ENCODE data around the gene GAS7. TPM values are rescaled to one million over a fixed set of nuclear protein-coding genes. Genes with fewer than 3 reads are reported as not detected.

Gene GAS7
- total and polyA plus RNA-seq, 2 donors (not counting 1 experiment from before 2014, with no cell fraction given): 3.4 to 13.6 TPM

- no peak overlapping the region for H3K27ac Mint-ChIP-seq
- no peak for DNase-seq
- no peaks in the 10 kb centered on the region for H3K9me3 Mint-ChIP-seq (ENCODE audit: insufficient read depth)
- Histone ChIP-seq H4K20me1 (ENCODE audit: control insufficient read depth, insufficient read depth, low read length, poor library complexity, severe bottlenecking) (no peaks in the 10 kb centered on the region), H3K79me2 (ENCODE audit: control insufficient read depth, insufficient read depth, low read length) (no peaks in the 10 kb centered on the region), H3K4me3 (ENCODE audit: control extremely low read depth in 1 of 5, extremely low read depth in 1 of 5, insufficient read depth in 1 of 5, low read depth in 2 of 5, low read length in 4 of 5) (no peak overlapping the region), H3K27ac (ENCODE audit: low read length in 2 of 2) (no peak overlapping the region), H2AFZ (ENCODE audit: insufficient read depth, low read depth, low read length, poor library complexity, severe bottlenecking) (no peak overlapping the region), H3K4me1 (ENCODE audit: control insufficient read depth in 2 of 2, insufficient read depth in 2 of 2, low read length in 2 of 2) (no peaks in the 10 kb centered on the region), H3K36me3 (replicated peaks in 1 of 2; ENCODE audit: control extremely low read depth in 1 of 2, control insufficient read depth in 1 of 2, extremely low read depth in 1 of 2, insufficient read depth in 2 of 2, low read length in 1 of 2) (no peaks in the 10 kb centered on the region), H3K4me2 (replicated peaks; ENCODE audit: low read depth, low read length, poor library complexity, severe bottlenecking) (no peak overlapping the region), H3K27me3 (replicated peaks in 1 of 4; ENCODE audit: control extremely low read depth in 1 of 4, control insufficient read depth in 3 of 4, insufficient read depth in 4 of 4, low read length in 3 of 4) (no peaks in the 10 kb centered on the region), H3K9me3 (ENCODE audit: control extremely low read depth in 1 of 3, control insufficient read depth in 2 of 3, insufficient read depth in 1 of 3, low read length in 2 of 3) (no peaks in the 10 kb centered on the region), H3K9ac (ENCODE audit: low read length) (no peak overlapping the region)
- intact Hi-C loops (cut with micrococcal nuclease): no loop called here
- POLR2A ChIA-PET: no interaction called here
- H3K4me3 Mint-ChIP-seq: no peak overlapping the region
- CTCF ChIA-PET: interaction anchor here (0.8 kb wide), 1 partner anchor 672 kb away, joined by 3 read pairs; no protein-coding TSS in a partner anchor
- TF ChIP-seq EZH2 (IDR thresholded peaks at IDR 0.05; ENCODE audit: borderline replicate concordance, insufficient read depth, low read depth, low read length, poor library complexity, severe bottlenecking): no peak
- no peaks in the 10 kb centered on the region for H3K4me1 Mint-ChIP-seq
- ATAC-seq (ENCODE audit: low read depth): no peak
- no peaks in the 10 kb centered on the region for H3K27me3 Mint-ChIP-seq
- 89% methylated on average over 7 of the region's 7 CpGs for WGBS (ENCODE audit: insufficient coverage)
Measured at GRCh38 chr17:9944704-9945103, 253.7 kb downstream of the GAS7 start.

DNA sequence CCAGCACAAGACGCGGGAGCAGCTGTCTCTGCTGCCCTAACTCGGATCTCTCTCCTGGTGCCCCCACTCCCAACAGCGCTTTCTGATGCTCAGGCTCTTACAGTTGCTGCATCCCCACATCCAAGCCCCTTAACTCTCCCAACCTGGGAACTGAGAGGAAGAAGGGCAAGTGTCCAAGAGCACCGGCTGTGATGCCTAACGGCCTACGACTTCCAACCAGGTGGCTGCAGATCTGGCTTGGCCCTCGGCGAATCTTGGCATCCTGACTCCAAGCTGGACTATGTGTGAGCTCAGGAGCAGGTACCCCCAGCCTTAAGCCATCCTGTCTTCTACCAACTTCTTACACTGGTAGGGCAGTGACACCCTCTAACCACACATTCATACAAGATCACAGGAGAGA, 255.1 kb downstream of the GAS7 start:
- Mint-ChIP-seq H3K9me3 (ENCODE audit: insufficient read depth) (no peaks in the 10 kb centered on the region), H3K4me1 (no peaks in the 10 kb centered on the region), H3K4me3 (no peak overlapping the region), H3K27me3 (no peaks in the 10 kb centered on the region), H3K27ac (no peak overlapping the region)
- no peak for DNase-seq
- POLR2A ChIA-PET: no interaction called here
- no peak overlapping the region for H3K4me2 ChIP-seq (replicated peaks; ENCODE audit: low read depth, low read length, poor library complexity, severe bottlenecking)
- no peaks in the 10 kb centered on the region for H4K20me1 ChIP-seq (ENCODE audit: control insufficient read depth, insufficient read depth, low read length, poor library complexity, severe bottlenecking)
- intact Hi-C loops (cut with micrococcal nuclease): no loop called here
- H3K27me3 ChIP-seq (replicated peaks in 1 of 4; ENCODE audit: control extremely low read depth in 1 of 4, control insufficient read depth in 3 of 4, insufficient read depth in 4 of 4, low read length in 3 of 4): no peaks in the 10 kb centered on the region
- H2AFZ ChIP-seq (ENCODE audit: insufficient read depth, low read depth, low read length, poor library complexity, severe bottlenecking): no peak overlapping the region
- H3K4me1 ChIP-seq (ENCODE audit: control insufficient read depth in 2 of 2, insufficient read depth in 2 of 2, low read length in 2 of 2): no peaks in the 10 kb centered on the region
- no peaks in the 10 kb centered on the region for H3K79me2 ChIP-seq (ENCODE audit: control insufficient read depth, insufficient read depth, low read length)
- no peak overlapping the region for H3K27ac ChIP-seq (ENCODE audit: low read length in 2 of 2)
- TF ChIP-seq, protein P1, sequence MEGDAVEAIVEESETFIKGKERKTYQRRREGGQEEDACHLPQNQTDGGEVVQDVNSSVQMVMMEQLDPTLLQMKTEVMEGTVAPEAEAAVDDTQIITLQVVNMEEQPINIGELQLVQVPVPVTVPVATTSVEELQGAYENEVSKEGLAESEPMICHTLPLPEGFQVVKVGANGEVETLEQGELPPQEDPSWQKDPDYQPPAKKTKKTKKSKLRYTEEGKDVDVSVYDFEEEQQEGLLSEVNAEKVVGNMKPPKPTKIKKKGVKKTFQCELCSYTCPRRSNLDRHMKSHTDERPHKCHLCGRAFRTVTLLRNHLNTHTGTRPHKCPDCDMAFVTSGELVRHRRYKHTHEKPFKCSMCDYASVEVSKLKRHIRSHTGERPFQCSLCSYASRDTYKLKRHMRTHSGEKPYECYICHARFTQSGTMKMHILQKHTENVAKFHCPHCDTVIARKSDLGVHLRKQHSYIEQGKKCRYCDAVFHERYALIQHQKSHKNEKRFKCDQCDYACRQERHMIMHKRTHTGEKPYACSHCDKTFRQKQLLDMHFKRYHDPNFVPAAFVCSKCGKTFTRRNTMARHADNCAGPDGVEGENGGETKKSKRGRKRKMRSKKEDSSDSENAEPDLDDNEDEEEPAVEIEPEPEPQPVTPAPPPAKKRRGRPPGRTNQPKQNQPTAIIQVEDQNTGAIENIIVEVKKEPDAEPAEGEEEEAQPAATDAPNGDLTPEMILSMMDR (IDR thresholded peaks at IDR 0.05): no peak
- TF ChIP-seq EZH2 (IDR thresholded peaks at IDR 0.05; ENCODE audit: borderline replicate concordance, insufficient read depth, low read depth, low read length, poor library complexity, severe bottlenecking): no peak
- H3K4me3 ChIP-seq (ENCODE audit: control extremely low read depth in 1 of 5, extremely low read depth in 1 of 5, insufficient read depth in 1 of 5, low read depth in 2 of 5, low read length in 4 of 5): no peak overlapping the region
- no peak overlapping the region for H3K9ac ChIP-seq (ENCODE audit: low read length)
- peaks cover 0 to 3% (median 0%) of the 10 kb centered on the region in 3 donors for H3K9me3 ChIP-seq (ENCODE audit: control extremely low read depth in 1 of 3, control insufficient read depth in 2 of 3, insufficient read depth in 1 of 3, low read length in 2 of 3)
- ATAC-seq (ENCODE audit: low read depth): no peak
- H3K36me3 ChIP-seq (replicated peaks in 1 of 2; ENCODE audit: control extremely low read depth in 1 of 2, control insufficient read depth in 1 of 2, extremely low read depth in 1 of 2, insufficient read depth in 2 of 2, low read length in 1 of 2): no peaks in the 10 kb centered on the region
- 94% methylated on average over 8 of the region's 9 CpGs for WGBS (ENCODE audit: insufficient coverage)
- CTCF ChIA-PET: interaction anchor here (0.9 kb wide), 1 partner anchor 674 kb away, joined by 4 read pairs; no protein-coding TSS in a partner anchor

Measured in B cell (primary cell).